HG03457 (cell line): ENCODE measurements around the gene PIK3CA.
"Not testable (repeated sequence)": the region's sequence is repeated elsewhere in the genome, so short reads cannot be mapped to it uniquely, and the experiment has no call there.

Experiments
- ATAC-seq: cut with Tn5 transposase; IDR thresholded peaks from one replicate; pipeline ENCODE4 v1.9.1; 2021; ENCODE audit warnings: moderate number of reproducible peaks; ENCODE audit not compliant: unreplicated experiment

PIK3CA gene

DNA sequence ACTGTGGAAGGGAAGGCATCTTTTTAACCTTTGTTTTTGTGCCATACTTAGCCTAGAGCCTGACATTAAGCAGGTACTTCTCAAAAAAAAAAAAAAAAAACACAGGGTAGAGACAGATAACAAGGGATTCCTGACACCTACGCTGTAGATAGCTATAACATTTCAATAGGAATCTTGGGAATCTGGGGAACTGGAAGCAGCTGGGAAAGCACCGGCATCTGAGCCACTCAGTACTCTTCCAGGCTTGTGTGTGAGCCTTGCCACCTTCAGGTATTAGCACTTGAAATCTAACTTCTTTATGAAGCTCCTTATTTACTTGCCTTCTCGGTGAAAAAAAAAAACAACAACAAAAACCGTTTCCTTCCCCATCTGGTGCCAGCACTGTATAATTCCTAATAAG lies 46.8 kb downstream of the PIK3CA start:
- ATAC-seq, result no peak

DNA sequence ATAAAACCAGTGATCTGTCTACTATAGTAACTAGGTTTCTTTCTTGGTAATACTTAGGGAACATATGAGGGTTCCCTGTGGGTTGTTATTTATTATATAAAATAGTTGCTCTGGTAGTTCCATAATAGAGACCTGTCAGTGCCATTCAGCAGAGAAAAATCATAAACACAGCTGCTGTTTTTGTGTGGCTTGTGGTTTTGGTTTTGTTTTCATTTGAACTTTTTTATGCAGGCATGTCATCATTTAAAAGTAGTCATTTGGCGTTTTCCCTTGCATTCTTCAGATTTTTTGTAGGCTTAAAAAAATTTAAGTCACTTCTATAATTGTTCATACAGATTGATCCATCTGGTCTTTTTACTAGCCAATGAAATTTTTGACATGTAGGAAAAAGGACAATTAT lies 47.9 kb downstream of the PIK3CA start:
- ATAC-seq, result no peak

DNA sequence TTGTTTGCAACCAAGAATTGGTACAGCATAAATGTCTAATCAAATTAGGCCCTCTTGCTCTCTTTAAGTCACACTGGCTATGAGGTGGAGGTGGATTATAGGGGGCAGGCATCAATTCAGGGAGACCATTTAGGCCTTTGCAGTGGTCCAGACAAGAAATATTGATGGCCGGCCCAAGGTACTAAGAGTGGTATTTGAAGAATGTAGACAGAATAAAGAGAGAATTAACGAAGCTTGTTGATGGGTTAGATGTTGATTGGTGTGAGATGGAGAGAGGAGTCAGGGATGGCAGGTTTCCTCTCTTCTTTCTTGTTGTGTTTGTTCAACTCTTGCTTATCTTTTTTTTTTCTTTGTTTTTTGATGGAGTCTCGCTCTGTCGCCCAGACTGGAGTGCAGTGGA lies 48.5 kb downstream of the PIK3CA start:
- ATAC-seq, result no peak

DNA sequence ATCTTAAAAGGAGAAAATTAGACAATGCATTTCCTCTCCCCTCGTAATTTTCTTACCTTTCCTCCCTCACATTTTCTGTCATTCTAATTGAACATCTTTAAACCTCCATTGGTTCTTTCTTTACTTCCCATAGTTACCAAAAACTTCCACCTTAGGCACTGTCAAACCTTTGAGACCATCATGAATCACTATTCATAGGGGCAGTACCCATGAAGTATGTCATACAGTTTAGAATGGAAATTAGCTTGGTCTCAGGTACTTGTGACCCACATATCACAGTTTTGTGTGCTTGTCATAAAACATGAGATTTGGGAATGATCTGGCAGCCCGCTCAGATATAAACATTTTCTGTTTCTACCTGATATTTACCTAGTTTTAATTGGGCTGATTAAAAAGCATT lies 52.6 kb downstream of the PIK3CA start:
- no peak for ATAC-seq

DNA sequence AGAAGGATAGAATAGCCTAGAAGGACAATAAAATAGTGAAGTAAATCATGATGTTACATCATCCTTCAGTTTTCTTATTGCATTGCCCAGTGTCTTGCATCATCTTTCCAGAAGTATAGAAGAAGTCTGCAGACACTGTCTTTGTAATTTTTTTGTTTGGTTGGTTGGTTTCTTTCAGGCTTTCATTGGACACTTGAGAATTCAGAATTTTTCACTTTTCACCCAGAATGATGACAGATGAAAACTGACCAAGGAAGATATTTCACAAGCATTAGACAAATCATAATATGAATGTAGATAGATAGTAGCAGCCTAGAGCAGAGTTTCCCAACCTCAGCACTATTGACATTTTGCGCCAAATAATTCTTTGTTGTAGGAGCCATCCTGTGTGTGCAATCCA lies 67.4 kb downstream of the PIK3CA start:
- not testable (repeated sequence) for ATAC-seq

DNA sequence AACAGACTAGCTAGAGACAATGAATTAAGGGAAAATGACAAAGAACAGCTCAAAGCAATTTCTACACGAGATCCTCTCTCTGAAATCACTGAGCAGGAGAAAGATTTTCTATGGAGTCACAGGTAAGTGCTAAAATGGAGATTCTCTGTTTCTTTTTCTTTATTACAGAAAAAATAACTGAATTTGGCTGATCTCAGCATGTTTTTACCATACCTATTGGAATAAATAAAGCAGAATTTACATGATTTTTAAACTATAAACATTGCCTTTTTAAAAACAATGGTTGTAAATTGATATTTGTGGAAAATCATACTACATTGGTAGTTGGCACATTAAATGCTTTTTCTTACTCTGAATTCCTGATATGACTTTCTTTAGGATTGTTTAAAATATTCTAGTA lies 70.1 kb downstream of the PIK3CA start:
- not testable (repeated sequence) for ATAC-seq

DNA sequence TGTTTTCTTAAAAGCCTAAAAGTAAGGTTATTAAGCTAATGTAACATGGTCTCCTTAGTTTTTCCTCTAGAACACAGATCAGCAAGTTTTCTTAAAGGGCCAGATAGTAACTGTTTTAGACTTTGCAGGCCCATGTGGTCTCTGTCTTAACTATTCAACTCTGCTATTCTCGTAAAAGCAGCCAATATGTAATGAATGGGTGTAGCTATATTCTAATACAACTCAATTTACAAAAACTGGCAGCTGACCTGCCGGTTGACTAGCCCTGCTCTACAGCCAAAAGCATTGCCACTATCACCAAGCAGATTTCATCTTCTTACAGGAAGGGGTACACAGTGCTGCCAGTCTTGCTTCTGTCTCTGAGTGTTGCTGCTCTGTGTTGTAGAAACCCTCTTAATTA lies 75.4 kb downstream of the PIK3CA start:
- no peak for ATAC-seq

DNA sequence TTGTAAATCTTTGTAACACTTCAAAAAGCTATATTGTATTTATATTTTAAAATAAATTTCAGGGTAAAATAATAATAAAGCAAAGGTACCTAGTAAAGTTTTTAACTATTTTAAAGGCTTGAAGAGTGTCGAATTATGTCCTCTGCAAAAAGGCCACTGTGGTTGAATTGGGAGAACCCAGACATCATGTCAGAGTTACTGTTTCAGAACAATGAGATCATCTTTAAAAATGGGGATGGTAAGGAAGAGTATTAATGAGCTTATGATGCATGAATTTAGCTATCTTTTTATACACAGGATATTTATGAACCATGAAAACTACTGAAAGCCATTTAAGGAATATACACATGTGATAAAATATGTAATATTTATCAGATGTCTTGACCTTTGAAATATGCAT lies 76.4 kb downstream of the PIK3CA start:
- ATAC-seq, result no peak

DNA sequence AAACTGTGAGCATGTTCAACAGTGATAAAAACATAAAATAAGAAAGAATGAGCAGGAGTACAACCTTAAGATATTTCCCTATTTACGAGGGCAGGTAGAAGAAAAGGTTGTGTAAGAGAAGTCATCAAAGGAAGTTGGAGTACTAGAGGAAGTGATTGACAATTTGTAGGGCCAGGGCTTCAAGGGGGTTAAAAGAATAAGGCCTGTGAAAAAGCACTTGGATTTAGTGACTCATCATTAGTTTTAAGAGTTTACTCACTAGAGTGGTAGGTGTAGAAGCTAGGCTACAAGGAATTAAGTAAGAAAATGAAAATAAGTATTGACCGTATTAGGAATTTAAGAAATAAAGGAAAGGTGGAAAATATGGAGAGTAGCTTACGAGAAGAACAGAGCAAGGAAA lies 79.2 kb downstream of the PIK3CA start:
- no peak for ATAC-seq

DNA sequence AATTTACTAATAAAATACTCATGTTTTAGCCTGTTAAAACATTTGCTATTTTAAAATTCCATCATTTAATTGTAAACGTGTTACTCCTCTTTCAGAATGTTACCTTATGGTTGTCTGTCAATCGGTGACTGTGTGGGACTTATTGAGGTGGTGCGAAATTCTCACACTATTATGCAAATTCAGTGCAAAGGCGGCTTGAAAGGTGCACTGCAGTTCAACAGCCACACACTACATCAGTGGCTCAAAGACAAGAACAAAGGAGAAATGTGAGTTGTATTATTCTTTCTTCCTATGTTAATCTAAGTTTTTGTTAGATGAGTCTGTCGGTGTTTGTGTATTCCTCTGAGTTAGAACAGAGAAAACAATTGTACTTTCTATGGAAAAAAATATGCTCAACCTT lies 81.0 kb downstream of the PIK3CA start:
- no peak for ATAC-seq

DNA sequence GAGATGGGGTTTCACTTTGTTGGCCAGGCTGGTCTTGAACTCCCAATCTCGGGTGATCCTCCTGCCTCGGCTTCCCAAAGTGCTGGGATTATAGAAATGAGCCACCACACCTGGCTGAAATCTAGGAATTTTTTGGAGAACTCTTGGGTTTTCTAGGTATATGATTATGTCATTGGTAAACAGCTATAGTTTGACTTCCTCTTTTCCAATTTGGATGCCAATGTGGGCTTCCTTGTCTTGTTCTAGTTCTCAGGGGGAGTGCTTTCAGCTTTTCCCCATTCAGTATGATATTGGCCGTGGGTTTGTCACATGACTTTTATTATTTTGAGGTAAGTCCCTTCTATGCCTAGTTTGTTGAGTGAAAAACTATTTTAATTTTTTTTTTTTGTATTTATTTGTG lies 84.9 kb downstream of the PIK3CA start:
- ATAC-seq, result no peak

DNA sequence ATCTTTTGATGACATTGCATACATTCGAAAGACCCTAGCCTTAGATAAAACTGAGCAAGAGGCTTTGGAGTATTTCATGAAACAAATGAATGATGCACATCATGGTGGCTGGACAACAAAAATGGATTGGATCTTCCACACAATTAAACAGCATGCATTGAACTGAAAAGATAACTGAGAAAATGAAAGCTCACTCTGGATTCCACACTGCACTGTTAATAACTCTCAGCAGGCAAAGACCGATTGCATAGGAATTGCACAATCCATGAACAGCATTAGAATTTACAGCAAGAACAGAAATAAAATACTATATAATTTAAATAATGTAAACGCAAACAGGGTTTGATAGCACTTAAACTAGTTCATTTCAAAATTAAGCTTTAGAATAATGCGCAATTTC lies 86.0 kb downstream of the PIK3CA start:
- no peak for ATAC-seq

DNA sequence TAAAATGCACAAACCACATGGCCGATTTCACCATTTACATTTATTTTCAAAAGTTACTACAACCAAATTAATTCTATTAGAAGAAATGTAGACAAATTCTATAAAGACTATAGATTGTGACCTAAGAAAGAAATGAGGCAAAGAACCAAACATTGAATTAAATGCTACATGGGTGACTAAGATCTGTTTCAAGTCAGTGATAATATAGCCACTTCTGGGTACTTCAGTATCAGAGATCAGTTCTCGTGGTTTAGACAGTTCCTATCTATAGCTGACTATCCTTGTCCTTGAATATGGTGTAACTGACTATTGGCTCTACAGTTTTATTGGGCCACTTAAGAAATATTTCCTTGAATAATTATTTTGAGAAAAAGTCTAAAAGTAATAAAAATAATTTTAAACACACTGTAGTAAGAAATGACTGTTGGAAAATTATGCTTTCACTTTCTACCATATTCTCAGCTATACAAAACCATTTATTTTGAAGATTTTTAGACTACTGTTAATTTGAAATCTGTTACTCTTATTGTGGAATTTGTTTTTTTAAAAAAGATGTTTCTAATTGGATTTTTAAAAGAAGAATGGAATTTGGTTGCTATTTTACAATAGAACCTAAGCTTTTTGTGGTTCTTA lies 88.6 kb downstream of the PIK3CA start:
- peak; percentile 79 for ATAC-seq

DNA sequence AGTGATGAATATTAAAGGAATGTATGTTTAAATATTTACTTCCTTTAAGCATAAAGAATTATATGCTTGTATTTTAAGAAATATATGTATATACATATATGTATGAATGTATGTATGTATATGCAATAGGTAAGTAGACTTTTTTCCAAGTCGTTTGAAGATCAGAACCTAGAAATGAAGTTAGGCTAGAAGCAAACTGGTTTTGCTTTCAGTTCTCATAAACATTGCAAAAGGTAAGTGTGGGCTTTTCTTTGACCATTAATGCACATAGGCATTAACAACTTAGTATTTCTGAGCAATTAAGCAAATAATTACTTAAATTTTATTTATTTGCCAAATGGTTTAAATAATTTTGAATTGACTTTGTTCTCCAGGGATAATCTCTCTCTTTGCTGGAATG lies 92.1 kb downstream of the PIK3CA start:
- ATAC-seq, result not testable (repeated sequence)

DNA sequence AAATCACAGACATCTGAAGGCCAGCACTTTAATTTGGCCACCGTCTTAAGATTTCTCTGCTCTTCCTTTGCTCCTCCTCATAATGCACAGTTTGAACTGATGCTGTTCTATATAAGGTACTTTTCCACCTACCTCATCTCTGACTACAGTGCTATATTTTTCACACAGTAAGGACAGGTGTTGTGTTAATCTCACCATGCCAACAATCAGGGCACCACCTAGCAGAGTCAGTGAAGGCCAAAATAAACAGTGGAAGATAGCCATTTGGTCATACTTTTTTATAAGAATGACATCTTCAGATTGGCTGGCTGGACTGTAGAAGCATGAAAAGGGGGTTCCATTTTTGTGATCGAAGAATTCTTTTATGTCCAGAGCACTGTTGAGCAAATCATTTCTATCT lies 94.7 kb downstream of the PIK3CA start:
- not testable (repeated sequence) for ATAC-seq

DNA sequence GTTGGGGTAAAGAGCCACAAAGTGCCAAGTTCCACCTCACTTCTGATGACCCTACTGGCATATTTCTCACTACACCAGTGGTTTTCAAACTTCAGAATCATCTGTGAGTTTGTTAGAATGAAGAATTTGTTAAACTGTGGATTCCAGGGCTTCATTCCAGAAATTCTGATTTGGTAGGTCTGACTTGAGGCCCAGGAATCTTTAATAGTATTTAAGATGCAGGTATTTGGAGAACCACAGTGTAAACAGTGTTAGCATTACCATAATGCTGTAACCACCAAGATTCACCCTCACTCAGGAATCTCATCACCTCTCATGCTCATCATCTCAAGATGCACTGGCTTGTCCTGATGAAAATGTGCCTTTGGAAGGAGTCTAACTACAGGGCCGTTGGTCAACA lies 96.7 kb downstream of the PIK3CA start:
- no peak for ATAC-seq

DNA sequence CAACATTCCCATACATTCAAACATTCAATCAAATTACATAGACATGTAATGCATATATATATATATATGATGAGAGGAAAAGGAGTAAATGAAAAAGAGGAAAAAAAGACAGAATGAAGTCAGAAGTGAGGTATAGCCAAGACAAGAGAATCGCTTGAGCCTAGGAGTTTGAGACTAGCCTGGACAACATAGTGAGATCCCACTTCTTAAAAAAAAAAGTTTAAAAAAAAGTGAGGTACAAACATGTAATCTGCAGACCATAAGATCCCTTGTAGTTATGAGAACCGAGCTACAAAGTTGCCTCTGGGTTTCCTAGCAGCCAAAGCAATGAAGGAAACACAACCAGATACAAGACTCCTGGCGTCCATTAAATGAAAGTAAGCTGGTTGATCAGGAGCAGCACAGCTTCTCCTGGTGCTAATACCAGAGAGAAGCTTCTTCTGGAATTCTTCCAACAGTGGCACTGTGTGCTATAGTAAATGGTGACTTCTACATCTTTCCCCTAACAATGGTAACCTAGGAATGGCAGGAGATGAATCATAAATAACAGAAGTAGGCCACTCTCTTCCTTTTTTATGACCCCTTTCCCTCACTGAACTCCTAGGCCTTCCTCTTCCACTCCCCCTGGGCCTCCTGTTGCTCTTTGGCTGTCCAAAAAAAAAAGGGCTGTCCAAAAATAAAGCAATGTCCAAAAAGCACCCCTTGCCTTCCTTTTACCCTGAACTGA lies 99.3 kb downstream of the PIK3CA start:
- no peak for ATAC-seq

DNA sequence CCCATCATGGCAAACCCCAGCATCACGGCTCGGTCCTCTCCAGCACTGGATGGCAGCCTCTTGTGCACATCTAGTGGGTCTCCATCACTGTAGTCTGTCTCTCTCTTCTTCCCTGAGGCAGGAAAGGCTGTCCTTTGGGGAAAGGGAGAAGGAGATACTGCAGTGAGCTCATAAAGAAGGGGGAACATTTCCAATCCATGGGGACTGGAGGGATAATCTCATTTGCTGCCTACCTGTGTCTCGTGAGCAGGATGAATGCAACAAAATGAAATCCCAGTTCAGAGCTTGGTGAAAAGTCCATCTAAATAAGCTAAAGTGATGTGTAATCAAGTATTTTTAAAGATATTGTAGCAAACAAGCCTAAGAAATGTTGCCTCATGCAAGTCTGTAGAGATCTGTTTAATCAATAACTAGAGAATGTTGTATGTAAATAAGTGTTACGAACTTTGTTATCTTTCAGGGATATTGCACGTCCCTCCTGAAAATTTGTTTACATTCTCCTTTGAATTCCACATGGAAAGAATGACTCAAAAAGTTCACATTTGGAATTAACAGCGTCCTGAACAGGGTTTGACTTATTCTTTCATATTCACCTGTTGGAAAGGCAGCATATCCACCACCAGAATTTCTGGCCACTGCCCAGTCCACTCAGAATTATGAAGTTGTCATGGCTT lies 102.8 kb downstream of the PIK3CA start, which contains the start of gene KCNMB3:
TSS of gene KCNMB3 (minus strand) at position 312 of the 674 bp plus-strand sequence. CDS start at position 188, 124 bp downstream.
- no peak for ATAC-seq

DNA sequence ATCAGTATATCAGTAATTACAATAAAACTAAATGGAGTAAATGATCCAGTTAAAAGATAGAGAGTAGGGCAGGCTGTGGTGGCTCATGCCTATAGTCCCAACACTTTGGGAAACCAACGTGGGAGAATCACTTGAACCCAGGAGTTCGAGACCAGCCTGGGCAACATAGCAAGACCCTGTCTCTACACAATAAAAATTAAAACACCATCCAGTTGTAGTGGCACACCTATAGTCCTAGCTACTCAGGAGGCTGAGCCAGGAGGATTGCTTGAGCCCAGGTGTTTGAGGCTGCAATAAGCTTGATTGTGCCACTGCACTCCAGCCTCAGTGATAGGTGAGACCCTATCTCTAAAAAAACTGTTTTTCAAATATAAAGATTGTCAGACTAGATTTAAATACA lies 108.7 kb downstream of the PIK3CA start:
- ATAC-seq, result no peak

DNA sequence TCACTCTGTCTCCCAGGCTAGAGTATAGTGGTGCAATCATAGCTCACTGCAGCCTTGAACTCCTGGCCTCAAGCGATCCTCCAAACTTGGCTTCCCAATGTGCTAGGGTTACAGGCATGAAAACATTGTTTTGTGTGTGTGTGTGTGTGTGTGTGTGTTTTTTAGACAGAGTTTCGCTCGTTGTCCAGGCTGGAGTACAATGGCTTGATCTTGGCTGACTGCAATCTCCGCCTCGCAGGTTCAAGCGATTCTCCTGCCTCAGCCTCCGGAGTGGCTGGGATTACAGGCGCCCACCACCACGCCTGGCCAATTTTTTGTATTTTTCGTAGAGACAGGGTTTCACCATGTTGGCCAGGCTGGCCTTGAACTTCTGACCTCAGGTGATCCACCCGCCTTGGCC lies 109.6 kb downstream of the PIK3CA start:
- ATAC-seq, result not testable (repeated sequence)

DNA sequence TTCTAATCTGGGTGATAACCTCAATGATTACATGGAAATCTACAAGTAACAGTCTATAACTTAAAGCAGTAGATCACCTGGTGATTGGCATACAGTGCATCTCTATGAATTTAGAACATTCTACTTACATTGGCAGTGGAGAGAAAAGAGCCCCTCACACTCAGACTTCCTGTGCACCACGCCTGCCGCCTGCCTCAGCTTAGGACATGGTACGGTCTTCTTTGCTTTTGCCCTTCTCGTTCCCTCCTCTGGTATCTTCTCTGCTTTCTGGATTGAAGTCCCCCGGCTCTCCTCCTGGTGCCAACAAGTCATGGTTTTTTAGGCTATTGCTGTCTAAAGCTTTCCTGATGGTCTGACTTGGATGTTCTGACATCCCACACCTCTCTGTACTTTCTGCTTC lies 110.7 kb downstream of the PIK3CA start:
- ATAC-seq, result no peak
